Muscle of arm (tissue), 12 donors: ENCODE data around the gene MTOR. TPM values are rescaled to one million over a fixed set of nuclear protein-coding genes. Genes with fewer than 3 reads are reported as not detected.
A peak's percentile ranks its signal among the peaks of the same experiment; 100 is the strongest.

Source experiments
- DNase-seq: peaks from one replicate; pipeline ENCODE4 v3.0.0-alpha.2; 2013
- polyA plus RNA-seq, 12 donors: library from polyadenylated mRNA; unstranded; fragments of 120-200 nt; gene quantifications; one replicate each; pipeline ENCODE4 v1.2.1, GENCODE V29; 2013; ENCODE audit not compliant: insufficient read length in 12 of 12

The MTOR gene
- polyA plus RNA-seq, 12 donors = 25.3 to 36.2 (median 27.4) TPM; not detected in 1

- DNase-seq = no peak
These were observed 35.0 kb downstream of the MTOR start for GRCh38 chr1:11227106-11228077.

GRCh38 chr1:11216074-11216473 is 46.3 kb downstream of the MTOR start:
- no peak for DNase-seq

GRCh38 chr1:11215381-11216005 is 46.9 kb downstream of the MTOR start:
- DNase-seq = no peak

GRCh38 chr1:11214698-11215380 is 47.5 kb downstream of the MTOR start:
- peak; percentile 10 for DNase-seq

GRCh38 chr1:11211925-11212587 is 50.3 kb downstream of the MTOR start:
- no peak for DNase-seq

- DNase-seq = no peak
These were observed 50.9 kb downstream of the MTOR start for GRCh38 chr1:11211461-11211860.

DNA sequence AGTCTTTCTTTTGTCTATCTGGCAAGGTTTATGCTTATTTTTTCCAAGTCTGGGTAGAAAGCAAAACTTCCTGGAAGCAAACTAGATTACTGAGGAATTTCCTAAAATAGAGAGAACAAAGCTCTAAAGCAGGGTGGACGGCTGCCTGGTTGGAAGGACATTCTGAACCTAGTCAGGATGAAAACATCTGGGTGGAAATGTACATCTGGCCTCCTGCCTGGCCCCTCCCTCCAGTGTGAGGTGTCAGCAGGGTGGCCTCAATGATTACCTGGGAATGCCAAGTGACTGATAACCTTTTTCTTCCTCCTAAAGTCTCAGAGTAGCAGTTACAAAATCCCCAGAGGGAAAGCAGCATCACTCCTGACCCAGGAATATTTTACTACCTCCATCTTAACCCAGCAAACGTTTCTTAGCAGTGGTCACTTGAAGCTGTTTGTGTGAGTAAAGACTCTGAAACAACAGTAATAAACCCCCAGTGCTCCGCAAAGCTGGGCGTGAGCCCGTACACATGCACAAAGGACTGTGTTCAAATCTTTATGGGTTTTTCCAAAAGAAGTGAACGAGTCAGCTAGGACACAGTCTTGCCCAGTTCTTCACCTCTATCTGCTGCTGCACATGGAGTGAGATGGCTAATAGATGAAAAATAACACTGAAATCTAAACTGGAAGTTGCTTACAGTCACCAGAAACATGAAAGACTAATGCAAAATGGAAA is 54.3 kb downstream of the MTOR start:
- no peak for DNase-seq

DNA sequence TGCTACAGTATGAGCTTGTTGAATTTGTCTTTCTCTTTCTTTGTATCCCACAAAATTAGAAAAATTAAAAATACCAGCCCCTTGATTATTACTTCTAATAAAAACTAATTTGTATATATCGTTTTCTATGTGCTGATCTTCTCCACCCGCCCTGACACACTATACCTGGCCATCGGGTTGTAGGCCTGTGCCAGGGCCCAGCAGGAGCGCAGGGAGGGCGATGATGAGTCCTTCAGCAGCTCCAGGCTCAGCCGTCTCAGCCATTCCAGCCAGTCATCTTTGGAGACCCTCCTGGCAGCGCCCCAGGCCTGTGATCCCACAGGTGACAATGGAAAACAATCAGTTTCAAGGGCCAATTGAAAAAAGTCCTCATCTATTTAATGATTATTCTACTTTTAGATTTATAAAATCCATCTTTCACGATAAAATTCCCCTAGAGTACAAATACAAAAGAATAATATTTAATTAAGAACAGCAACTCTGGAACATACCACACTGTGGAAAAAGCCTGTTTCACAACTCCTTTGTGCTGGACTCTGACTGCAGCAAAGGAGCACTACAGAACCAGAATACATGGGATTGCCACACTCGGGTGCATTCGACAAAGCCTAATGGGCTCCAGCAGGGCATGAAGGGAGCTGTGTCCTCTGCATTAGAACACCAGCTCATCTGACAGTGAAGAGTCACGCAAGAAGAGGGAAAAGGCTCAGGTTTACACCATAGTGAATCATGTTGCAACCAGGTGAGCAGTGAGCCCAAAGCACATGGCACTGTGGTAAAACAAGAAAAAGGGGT is 57.8 kb downstream of the MTOR start:
- no peak for DNase-seq

DNA sequence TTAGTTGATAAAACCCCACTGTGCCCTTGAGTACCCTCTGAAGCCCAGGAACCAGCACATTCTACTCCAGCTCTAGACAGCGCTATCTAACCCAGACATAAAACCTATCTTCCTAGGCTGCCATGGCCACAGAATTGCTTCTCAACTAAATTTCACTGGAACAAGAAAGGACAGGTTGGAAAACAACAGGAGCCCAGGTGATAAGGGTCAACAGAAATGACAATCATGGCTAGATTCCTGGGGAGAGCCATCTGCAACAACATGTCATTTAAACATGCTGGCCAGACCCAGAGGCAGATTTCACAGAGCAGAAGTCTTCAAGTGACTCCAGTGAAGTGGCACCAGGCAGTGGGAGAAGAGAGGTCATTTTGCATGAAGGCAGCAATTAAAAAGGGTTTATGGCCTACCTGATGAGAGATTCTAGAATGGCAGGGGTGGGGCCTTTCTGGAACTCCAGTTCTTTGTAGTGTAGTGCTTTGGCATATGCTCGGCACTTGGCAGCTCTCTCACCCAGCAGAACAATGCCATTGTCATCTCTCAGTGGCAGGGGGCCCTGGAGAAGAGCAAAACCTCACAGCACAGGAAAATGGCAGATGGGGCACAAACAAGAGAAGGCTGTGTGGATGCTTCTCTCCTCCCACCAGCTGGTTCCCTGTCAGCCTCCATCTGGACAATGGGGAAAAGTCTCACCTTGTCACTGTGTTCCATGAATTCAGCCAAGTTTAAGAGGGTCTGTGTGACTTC is 63.3 kb downstream of the MTOR start:
- DNase-seq = no peak

- no peak for DNase-seq
These were observed 64.1 kb downstream of the MTOR start for GRCh38 chr1:11198257-11198656.

DNA sequence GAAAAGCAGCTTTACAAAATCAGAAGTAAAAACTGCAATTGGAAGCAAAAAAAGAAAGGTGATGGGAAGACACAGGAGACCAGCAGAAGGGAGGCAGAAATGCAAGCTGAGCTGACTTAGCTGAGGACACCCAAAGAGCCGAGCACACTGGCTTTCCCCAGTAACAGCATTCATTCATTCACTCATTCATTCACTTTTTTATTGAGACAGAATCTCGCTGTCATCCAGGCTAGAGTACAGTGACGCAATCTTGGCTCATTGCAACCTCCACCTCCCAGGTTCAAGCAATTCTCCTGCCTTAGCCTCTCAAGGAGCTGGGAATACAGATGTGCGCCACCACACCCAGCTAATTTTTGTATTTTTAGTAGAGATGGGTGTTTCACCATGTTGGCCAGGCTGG is 65.0 kb downstream of the MTOR start:
- no peak for DNase-seq

- no peak for DNase-seq
These were observed 65.4 kb downstream of the MTOR start for GRCh38 chr1:11196945-11197344.

DNA sequence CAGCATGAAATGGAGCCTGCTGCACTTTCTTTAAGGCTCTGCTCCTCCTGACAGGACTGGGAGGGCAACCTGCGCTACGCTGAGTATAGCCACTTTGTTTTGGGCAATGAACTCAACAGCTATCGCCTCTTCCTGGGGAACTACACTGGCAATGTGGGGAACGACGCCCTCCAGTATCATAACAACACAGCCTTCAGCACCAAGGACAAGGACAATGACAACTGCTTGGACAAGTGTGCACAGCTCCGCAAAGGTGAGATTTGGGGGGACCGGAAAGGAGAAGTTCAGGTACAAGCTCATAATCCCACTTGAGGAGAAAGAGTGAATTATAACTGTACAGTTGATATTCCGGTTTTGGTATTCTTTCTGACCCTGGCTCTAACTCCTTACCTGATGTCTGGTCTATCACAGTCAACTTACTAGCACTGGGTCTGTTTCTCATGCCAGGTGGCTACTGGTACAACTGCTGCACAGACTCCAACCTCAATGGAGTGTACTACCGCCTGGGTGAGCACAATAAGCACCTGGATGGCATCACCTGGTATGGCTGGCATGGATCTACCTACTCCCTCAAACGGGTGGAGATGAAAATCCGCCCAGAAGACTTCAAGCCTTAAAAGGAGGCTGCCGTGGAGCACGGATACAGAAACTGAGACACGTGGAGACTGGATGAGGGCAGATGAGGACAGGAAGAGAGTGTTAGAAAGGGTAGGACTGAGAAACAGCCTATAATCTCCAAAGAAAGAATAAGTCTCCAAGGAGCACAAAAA is 67.8 kb downstream of the MTOR start:
- no peak for DNase-seq

- no peak for DNase-seq
These were observed 69.0 kb downstream of the MTOR start for GRCh38 chr1:11193376-11193775.

DNA sequence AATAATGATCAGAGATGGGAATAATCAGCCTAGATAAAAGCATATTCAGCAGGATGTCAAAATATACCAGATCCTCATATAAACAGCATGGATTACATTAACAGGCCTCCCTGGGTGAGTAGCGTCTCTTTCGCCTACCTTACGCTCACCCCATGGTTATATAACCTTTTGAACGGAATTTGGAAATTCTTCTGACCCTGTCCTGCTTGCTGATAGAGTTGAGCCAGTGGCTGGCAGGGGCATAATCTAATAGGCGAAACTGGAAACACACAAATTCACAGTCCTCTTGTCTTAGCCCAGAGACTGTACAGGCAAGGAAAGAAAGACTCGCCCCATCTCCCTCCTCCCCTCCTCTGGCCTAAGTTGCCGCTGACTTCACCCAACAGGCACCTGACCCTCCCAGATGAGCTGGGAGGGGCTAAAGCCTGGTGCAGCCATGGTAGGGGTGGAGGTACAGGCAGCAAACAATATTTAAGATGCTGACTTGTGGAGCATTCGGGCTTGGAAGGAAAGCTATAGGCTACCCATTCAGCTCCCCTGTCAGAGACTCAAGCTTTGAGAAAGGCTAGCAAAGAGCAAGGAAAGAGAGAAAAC is 73.4 kb downstream of the MTOR start, which contains the start of gene ANGPTL7:
TSS of gene ANGPTL7 (plus strand) at position 498 of the 594 bp plus-strand sequence. CDS start 225 bp downstream, outside the sequence.
- no peak for DNase-seq

GRCh38 chr1:11188381-11188780 is 74.0 kb downstream of the MTOR start:
- no peak for DNase-seq

GRCh38 chr1:11187931-11188330 is 74.4 kb downstream of the MTOR start:
- DNase-seq = no peak

DNA sequence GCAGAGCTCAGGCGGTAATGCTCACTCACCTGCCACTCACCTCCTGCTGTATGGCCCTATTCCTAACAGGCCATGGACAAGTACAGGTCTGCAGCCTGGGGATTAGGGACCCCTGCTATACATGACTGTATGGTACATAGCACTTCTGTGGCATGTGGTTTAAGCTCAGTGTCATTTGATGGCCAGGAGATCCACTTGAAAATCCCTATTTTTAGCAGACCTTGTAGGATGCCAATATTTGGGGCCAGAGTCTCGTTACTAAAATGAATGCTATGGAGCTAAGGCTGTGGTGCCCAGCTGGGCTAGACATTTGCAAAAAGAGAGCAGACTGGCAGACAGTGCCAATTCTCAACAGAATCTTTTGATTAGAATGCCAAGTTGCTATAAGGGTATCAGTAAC is 74.9 kb downstream of the MTOR start:
- no peak for DNase-seq
